Neural progenitor cell (in vitro differentiated cells): ENCODE results near the gene TRIM40. TPM values are rescaled to one million over a fixed set of nuclear protein-coding genes. Genes with fewer than 3 reads are reported as not detected.

Experiments
- DNase-seq: peaks from one replicate; pipeline ENCODE4 v3.0.0-alpha.2; 2016; ENCODE audit warnings: low spot score
- H2AFZ ChIP-seq: fragments of 200-600 bp; sonication (generic); replicated peaks from 2 replicates; pipeline ENCODE4 v1.6.1; 2016; ENCODE audit warnings: antibody characterized with exemption
- H3F3A ChIP-seq: fragments of 200-600 bp; sonication (generic); 2 replicates; pipeline ENCODE4 v1.6.1; 2016; ENCODE audit warnings: antibody characterized with exemption, low read depth
- H3K27ac ChIP-seq: fragments of 200-600 bp; sonication (generic); 2 replicates; pipeline ENCODE4 v1.5.1; 2016; ENCODE audit warnings: mild to moderate bottlenecking
- H3K27me3 ChIP-seq: fragments of 200-600 bp; sonication (generic); 2 replicates; pipeline ENCODE4 v1.6.1; 2016; ENCODE audit warnings: mild to moderate bottlenecking, moderate library complexity
- H3K36me3 ChIP-seq: fragments of 200-600 bp; sonication (generic); 2 replicates; pipeline ENCODE4 v1.5.1; 2016
- H3K4me1 ChIP-seq: fragments of 200-600 bp; sonication (generic); 2 replicates; pipeline ENCODE4 v1.6.1; 2016; ENCODE audit warnings: mixed run types
- H3K4me2 ChIP-seq: fragments of 200-600 bp; sonication (generic); 2 replicates; pipeline ENCODE4 v1.6.1; 2016
- H3K4me3 ChIP-seq: fragments of 200-600 bp; sonication (generic); 2 replicates; pipeline ENCODE4 v1.5.1; 2016
- H3K79me2 ChIP-seq: fragments of 200-600 bp; sonication (generic); 2 replicates; pipeline ENCODE4 v1.6.1; 2016; ENCODE audit warnings: low read depth
- H3K9ac ChIP-seq: fragments of 200-600 bp; sonication (generic); 2 replicates; pipeline ENCODE4 v1.6.1; 2016
- H3K9me3 ChIP-seq: fragments of 200-600 bp; sonication (generic); 2 replicates; pipeline ENCODE4 v1.5.1; 2016; ENCODE audit warnings: low read depth
- H4K20me1 ChIP-seq: fragments of 200-600 bp; sonication (generic); 2 replicates; pipeline ENCODE4 v1.6.1; 2016; ENCODE audit warnings: low read depth
- H3K27ac Mint-ChIP-seq: 3 replicates; pipeline ENCODE4 v1.8.0; 2021; ENCODE audit warnings: mixed read lengths
- H3K27me3 Mint-ChIP-seq: 2 replicates; pipeline ENCODE4 v1.8.0; 2022; ENCODE audit warnings: low read depth, mild to moderate bottlenecking, inconsistent platforms, moderate library complexity, mixed read lengths; ENCODE audit not compliant: insufficient read depth
- H3K36me3 Mint-ChIP-seq: 3 replicates; pipeline ENCODE4 v1.8.0; 2021; ENCODE audit warnings: mixed read lengths
- H3K4me1 Mint-ChIP-seq: 3 replicates; pipeline ENCODE4 v1.8.0; 2021; ENCODE audit warnings: mixed read lengths
- H3K4me3 Mint-ChIP-seq: 3 replicates; pipeline ENCODE4 v1.8.0; 2021; ENCODE audit warnings: mild to moderate bottlenecking, moderate library complexity, mixed read lengths
- H3K9me3 Mint-ChIP-seq: 3 replicates; pipeline ENCODE4 v1.8.0; 2020; ENCODE audit warnings: mixed read lengths
- EZH2 ChIP-seq: fragments of 200-600 bp; sonication (generic); IDR thresholded peaks from 2 replicates; pipeline ENCODE4 v1.6.1; 2017; ENCODE audit warnings: antibody characterized with exemption, mild to moderate bottlenecking, moderate library complexity
- EZH2phosphoT487 ChIP-seq: fragments of 200-600 bp; sonication (generic); IDR thresholded peaks from 2 replicates; pipeline ENCODE4 v1.6.1; 2017; ENCODE audit warnings: antibody characterized with exemption
- small RNA-seq: library from RNA; depleted of rRNA; stranded (forward); fragments of <200 nt; gene quantifications from one replicate; pipeline ENCODE3, GENCODE V24; 2015
- total RNA-seq: library from RNA; depleted of rRNA; stranded (reverse); fragments of >200 nt; gene quantifications from 2 replicates; pipeline ENCODE4 v1.2.3, GENCODE V29; 2015; ENCODE audit warnings: low replicate concordance
- TF ChIP-seq, protein P1 (sequence below): fragments of 200-600 bp; sonication (generic); IDR thresholded peaks from 2 replicates; pipeline ENCODE4 v1.5.1; 2017; ENCODE audit warnings: antibody characterized with exemption, mild to moderate bottlenecking

Gene TRIM40
- total RNA-seq, 1 donor from 2014 or later = not detected

DNA sequence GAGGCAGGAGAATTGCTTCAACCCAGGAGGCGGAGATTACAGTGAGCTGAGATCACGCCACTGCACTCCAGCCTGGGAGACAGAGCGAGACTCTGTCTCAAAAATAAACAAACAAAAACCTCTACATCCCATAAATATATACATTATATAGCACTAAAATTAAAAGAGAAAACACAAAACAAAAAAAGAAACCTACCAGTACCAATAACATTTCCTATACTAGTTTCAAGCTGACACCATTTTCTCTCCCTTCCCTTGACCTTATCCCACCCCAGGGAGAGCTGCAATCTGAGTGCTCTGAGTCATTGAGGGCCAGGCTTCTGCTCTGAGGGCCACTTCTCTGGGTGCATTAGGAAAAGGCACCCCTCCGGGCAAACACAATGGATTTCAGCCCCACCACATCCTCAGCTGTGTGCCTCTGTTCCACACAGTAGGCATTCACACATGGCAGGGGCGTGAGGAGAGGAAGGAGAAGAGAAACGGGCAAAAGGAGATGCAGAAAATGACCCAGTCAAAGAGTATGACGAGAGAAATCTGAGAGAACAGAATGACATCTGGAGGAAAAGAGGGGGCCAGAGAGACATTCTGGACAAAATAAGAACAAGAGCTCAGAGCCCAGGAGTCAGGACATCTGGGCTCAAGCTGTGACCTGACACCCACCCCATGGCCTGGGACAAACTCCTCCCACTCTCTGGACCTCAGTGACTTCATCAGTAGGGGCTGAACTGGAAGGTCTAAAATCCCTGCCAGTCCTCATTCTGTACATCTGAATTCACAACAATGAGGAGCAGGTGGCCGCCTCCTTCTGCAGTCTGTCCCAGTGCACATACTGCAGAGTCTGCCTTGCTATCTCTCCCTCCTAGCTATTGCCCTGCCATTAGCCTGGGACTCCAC is 59.1 kb downstream of the TRIM40 start:
- H3K9me3 Mint-ChIP-seq = no peaks in the 10 kb centered on the region
- peaks cover 4% of the 10 kb centered on the region for H3K4me1 Mint-ChIP-seq
- Histone ChIP-seq H3K79me2 (no peaks in the 10 kb centered on the region), H3F3A (no peaks in the 10 kb centered on the region), H3K4me3 (no peak overlapping the region), H4K20me1 (peaks cover 2% of the 10 kb centered on the region), H3K4me2 (peak overlapping the region; percentile 13), H2AFZ (no peak overlapping the region), H3K27me3 (no peaks in the 10 kb centered on the region), H3K36me3 (no peaks in the 10 kb centered on the region), H3K4me1 (peaks cover 7% of the 10 kb centered on the region), H3K9me3 (no peaks in the 10 kb centered on the region), H3K9ac (no peak overlapping the region), H3K27ac (no peak overlapping the region)
- peak overlapping the region; percentile 30 for H3K27ac Mint-ChIP-seq
- DNase-seq = peak; percentile 24
- TF ChIP-seq EZH2phosphoT487 = no peak
- TF ChIP-seq EZH2 = no peak
- TF ChIP-seq, protein P1, sequence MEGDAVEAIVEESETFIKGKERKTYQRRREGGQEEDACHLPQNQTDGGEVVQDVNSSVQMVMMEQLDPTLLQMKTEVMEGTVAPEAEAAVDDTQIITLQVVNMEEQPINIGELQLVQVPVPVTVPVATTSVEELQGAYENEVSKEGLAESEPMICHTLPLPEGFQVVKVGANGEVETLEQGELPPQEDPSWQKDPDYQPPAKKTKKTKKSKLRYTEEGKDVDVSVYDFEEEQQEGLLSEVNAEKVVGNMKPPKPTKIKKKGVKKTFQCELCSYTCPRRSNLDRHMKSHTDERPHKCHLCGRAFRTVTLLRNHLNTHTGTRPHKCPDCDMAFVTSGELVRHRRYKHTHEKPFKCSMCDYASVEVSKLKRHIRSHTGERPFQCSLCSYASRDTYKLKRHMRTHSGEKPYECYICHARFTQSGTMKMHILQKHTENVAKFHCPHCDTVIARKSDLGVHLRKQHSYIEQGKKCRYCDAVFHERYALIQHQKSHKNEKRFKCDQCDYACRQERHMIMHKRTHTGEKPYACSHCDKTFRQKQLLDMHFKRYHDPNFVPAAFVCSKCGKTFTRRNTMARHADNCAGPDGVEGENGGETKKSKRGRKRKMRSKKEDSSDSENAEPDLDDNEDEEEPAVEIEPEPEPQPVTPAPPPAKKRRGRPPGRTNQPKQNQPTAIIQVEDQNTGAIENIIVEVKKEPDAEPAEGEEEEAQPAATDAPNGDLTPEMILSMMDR = no peak
- H3K36me3 Mint-ChIP-seq = peaks cover 35% of the 10 kb centered on the region
- H3K4me3 Mint-ChIP-seq = no peak overlapping the region
- H3K27me3 Mint-ChIP-seq = peaks cover 3% of the 10 kb centered on the region

DNA sequence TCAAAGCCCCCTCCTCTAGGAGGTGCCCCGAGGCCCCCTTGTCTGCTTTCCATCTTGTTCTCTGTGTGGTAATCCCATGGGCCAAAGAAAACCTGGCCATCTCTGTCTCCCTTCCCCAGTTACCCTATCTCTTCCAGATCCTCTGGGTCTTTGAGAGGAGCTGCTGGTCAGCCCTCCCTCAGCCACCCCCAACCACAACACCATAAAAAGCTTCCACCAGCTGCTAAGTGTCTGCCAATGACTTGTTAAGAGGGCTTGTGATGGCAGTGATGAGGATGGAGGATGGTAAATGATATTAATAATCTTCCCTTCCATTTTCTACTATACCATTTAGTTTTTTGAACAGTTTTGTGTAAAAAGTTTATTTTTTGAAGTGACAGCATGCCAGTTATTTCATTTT is 60.0 kb downstream of the TRIM40 start:
- no peak overlapping the region for H3K4me2 ChIP-seq
- H3K27me3 ChIP-seq = no peaks in the 10 kb centered on the region
- H3F3A ChIP-seq = no peaks in the 10 kb centered on the region
- peaks cover 2% of the 10 kb centered on the region for H4K20me1 ChIP-seq
- no peak overlapping the region for H2AFZ ChIP-seq
- TF ChIP-seq, protein P1 = no peak
- TF ChIP-seq EZH2 = no peak
- TF ChIP-seq EZH2phosphoT487 = no peak
- H3K9ac ChIP-seq = no peak overlapping the region
- peaks cover 3% of the 10 kb centered on the region for H3K27me3 Mint-ChIP-seq
- H3K27ac ChIP-seq = no peak overlapping the region
- H3K79me2 ChIP-seq = no peaks in the 10 kb centered on the region
- peaks cover 4% of the 10 kb centered on the region for H3K4me1 Mint-ChIP-seq
- H3K4me3 Mint-ChIP-seq = no peak overlapping the region
- peaks cover 35% of the 10 kb centered on the region for H3K36me3 Mint-ChIP-seq
- no peak for DNase-seq
- no peaks in the 10 kb centered on the region for H3K9me3 ChIP-seq
- H3K4me1 ChIP-seq = peaks cover 7% of the 10 kb centered on the region
- no peak overlapping the region for H3K4me3 ChIP-seq
- no peak overlapping the region for H3K27ac Mint-ChIP-seq
- H3K36me3 ChIP-seq = no peaks in the 10 kb centered on the region
- H3K9me3 Mint-ChIP-seq = no peaks in the 10 kb centered on the region

DNA sequence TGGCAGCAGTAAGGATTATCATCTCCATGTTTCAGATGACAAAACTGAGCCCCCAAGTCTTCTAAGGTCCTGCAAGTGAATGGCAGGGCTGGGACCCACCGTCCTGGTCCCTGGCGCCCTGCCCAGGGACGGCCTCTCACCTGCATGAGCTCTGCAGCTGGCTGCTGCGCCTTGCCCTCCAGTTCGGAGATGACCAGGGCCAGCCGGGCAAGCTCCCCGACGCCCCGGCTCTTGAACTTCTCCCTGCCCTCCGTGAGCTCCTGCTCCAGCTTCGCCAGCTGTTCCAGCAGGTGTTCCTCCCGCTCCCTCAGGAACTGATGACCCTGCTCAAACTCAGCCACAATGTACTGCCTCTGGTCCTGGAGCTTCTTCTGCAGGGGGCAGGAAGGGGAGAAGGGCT is 60.4 kb downstream of the TRIM40 start:
- H3K9me3 Mint-ChIP-seq = no peaks in the 10 kb centered on the region
- peaks cover 34% of the 10 kb centered on the region for H3K36me3 Mint-ChIP-seq
- no peak overlapping the region for H2AFZ ChIP-seq
- TF ChIP-seq EZH2phosphoT487 (no peak), EZH2 (no peak)
- TF ChIP-seq, protein P1 = no peak
- H3K4me1 ChIP-seq = peaks cover 7% of the 10 kb centered on the region
- no peaks in the 10 kb centered on the region for H3K36me3 ChIP-seq
- H3K4me2 ChIP-seq = no peak overlapping the region
- no peaks in the 10 kb centered on the region for H3K9me3 ChIP-seq
- no peak for DNase-seq
- no peaks in the 10 kb centered on the region for H3F3A ChIP-seq
- no peaks in the 10 kb centered on the region for H3K79me2 ChIP-seq
- H3K9ac ChIP-seq = no peak overlapping the region
- no peak overlapping the region for H3K4me3 ChIP-seq
- no peak overlapping the region for H3K27ac ChIP-seq
- H3K4me1 Mint-ChIP-seq = peaks cover 4% of the 10 kb centered on the region
- H3K4me3 Mint-ChIP-seq = no peak overlapping the region
- peaks cover 1% of the 10 kb centered on the region for H3K27me3 Mint-ChIP-seq
- H3K27me3 ChIP-seq = no peaks in the 10 kb centered on the region
- H4K20me1 ChIP-seq = peaks cover 2% of the 10 kb centered on the region
- H3K27ac Mint-ChIP-seq = no peak overlapping the region

Small RNA genes within 50 kb of the gene (small RNA-seq; reads per million reads assigned to genes)
- not detected for gene RF00554

Other genes starting within 250 kb of the TRIM40 start
- 107 and 278 TPM in 2 replicates for gene HLA-A, start 193.6 kb upstream of the TRIM40 start, total RNA-seq
- 25.0 and 34.8 TPM in 2 replicates for gene POLR1H, start 74.9 kb upstream of the TRIM40 start, total RNA-seq
- gene PPP1R11, start 68.9 kb upstream of the TRIM40 start, total RNA-seq = 22.7 and 28.4 TPM in 2 replicates
- gene RNF39, start 60.4 kb upstream of the TRIM40 start, total RNA-seq = not detected in 2 replicates
- not detected in 2 replicates for gene TRIM31, start 23.1 kb upstream of the TRIM40 start, total RNA-seq
- not detected in 2 replicates for gene TRIM10, start 25.1 kb downstream of the TRIM40 start, total RNA-seq
- gene TRIM15, start 27.4 kb downstream of the TRIM40 start, total RNA-seq = not detected in 2 replicates
- gene TRIM26, start 77.3 kb downstream of the TRIM40 start, total RNA-seq = 8.3 and 20.0 TPM in 2 replicates
- gene TRIM39, start 190.8 kb downstream of the TRIM40 start, total RNA-seq = 11.0 and 21.2 TPM in 2 replicates
- 38.0 and 89.6 TPM in 2 replicates for gene RPP21, start 209.0 kb downstream of the TRIM40 start, total RNA-seq